GM18505 (cell line): ENCODE results near the gene OR4C12.
"Not testable (repeated sequence)": the region's sequence is repeated elsewhere in the genome, so short reads cannot be mapped to it uniquely, and the experiment has no call there.

ENCODE experiments used
- ATAC-seq: cut with Tn5 transposase; IDR thresholded peaks from one replicate; pipeline ENCODE4 v1.9.1; 2021; ENCODE audit not compliant: unreplicated experiment
- POLR2A ChIP-seq: IDR thresholded peaks from 4 replicates; pipeline ENCODE4 v1.6.1; 2011; ENCODE audit warnings: borderline replicate concordance; ENCODE audit not compliant: insufficient read depth, insufficient read length; ENCODE audit errors: extremely low read depth

The OR4C12 gene

GRCh38 chr11:49982435-49982834, at the start of gene OR4C12:
OR4C12 (minus strand) TSS chr11:49982535; CDS start chr11:49982501, 34 bp downstream.
- ATAC-seq, result not testable (repeated sequence)

GRCh38 chr11:50030193-50030592, 47.9 kb upstream of the OR4C12 start:
- TF ChIP-seq POLR2A, result no peak
- no peak for ATAC-seq

- ATAC-seq, result no peak
- no peak for TF ChIP-seq POLR2A
These were observed 13.2 kb upstream of the OR4C12 start for GRCh38 chr11:49995565-49995964.

- not testable (repeated sequence) for ATAC-seq
These were observed 8.9 kb downstream of the OR4C12 start for GRCh38 chr11:49973439-49973838.

- TF ChIP-seq POLR2A, result no peak
- no peak for ATAC-seq
These were observed 30.2 kb downstream of the OR4C12 start, which contains the start of gene OR4C13 for GRCh38 chr11:49952091-49952490. OR4C13 (plus strand) TSS chr11:49952391; CDS start chr11:49952423, 32 bp downstream.

GRCh38 chr11:49948701-49949100, 33.6 kb downstream of the OR4C12 start:
- ATAC-seq, result not testable (repeated sequence)
